Esophagus squamous epithelium (tissue), 5 donors: ENCODE data around the gene DDX47. TPM values are rescaled to one million over a fixed set of nuclear protein-coding genes. Genes with fewer than 3 reads are reported as not detected.
A peak's percentile ranks its signal among the peaks of the same experiment; 100 is the strongest.

Source experiments
- DNase-seq: peaks from one replicate; lab custom pipeline; 2025; lab: John Stamatoyannopoulos, UW
- H3K27ac ChIP-seq, 4 donors: fragments of 200-600 bp; sonication (generic); one replicate each; pipeline ENCODE4 v1.5.1; 2016 to 2019; ENCODE audit warnings: mild to moderate bottlenecking in 1 of 4
- H3K27me3 ChIP-seq, 4 donors: fragments of 200-600 bp; sonication (generic); 1 replicate in 3 of 4; 2 replicates in 1 of 4; pipeline versions ENCODE4 v1.5.1 to v1.6.0; 2017 to 2021; ENCODE audit warnings: antibody characterized with exemption in 1 of 4
- H3K36me3 ChIP-seq, 3 donors: fragments of 200-600 bp; sonication (generic); one replicate each; pipeline ENCODE4 v1.5.1; 2016 to 2019
- H3K4me1 ChIP-seq, 3 donors: fragments of 200-600 bp; sonication (generic); one replicate each; pipeline ENCODE4 v1.5.1; 2017 to 2019
- H3K4me3 ChIP-seq, 4 donors: fragments of 200-600 bp; sonication (generic); 1 replicate in 3 of 4; 2 replicates in 1 of 4; pipeline ENCODE4 v1.5.1; 2016 to 2019; ENCODE audit warnings: mild to moderate bottlenecking in 2 of 4, moderate library complexity in 1 of 4
- H3K9me3 ChIP-seq, 3 donors: fragments of 200-600 bp; sonication (generic); one replicate each; pipeline ENCODE4 v1.5.1; 2016 to 2019
- CTCF ChIP-seq, 6 experiments: fragments of 450-650 bp in 4 of 6; fragments of 200-600 bp in 2 of 6; sonication (generic) in 2 of 6; IDR thresholded peaks; one replicate each; pipeline ENCODE4 v1.5.1; 2016 to 2019; ENCODE audit warnings: antibody characterized with exemption in 6 of 6, mild to moderate bottlenecking in 4 of 6, moderate library complexity in 4 of 6
- POLR2A ChIP-seq, 4 donors: fragments of 450-650 bp; IDR thresholded peaks; one replicate each; pipeline ENCODE4 v1.6.1; 2017; ENCODE audit warnings: antibody characterized with exemption in 4 of 4, mild to moderate bottlenecking in 4 of 4, moderate library complexity in 3 of 4
- WGBS, 2 donors: methylation state at CpG; one replicate each; pipeline ENCODE4 v1.1.5; 2018; 5-methylcytosine and 5-hydroxymethylcytosine counted together
- intact Hi-C: fragments of 100-400 bp; cut with DNase I; formaldehyde crosslinking; loops from one replicate; pipeline ENCODE4 v1.15.0; 2022
- total RNA-seq, 4 donors: library from RNA; depleted of rRNA; stranded (reverse); fragments of >200 nt; gene quantifications; one replicate each; pipeline ENCODE4 v1.1.0, GENCODE V29; 2016
- donor health status: DM: yes; HTN: yes; CAD: no.

DDX47 gene
- total RNA-seq, 4 donors from 2014 or later: 40.6 to 67.9 (median 55.3) TPM

- DNase-seq: no peak
- WGBS, 2 donors: 93 to 100% methylated on average over 3 to 5 of the region's 5 CpGs
- H3K9me3 ChIP-seq: no peaks in the 10 kb centered on the region
- no peak for TF ChIP-seq POLR2A (IDR thresholded peaks at IDR 0.05)
- no peak for TF ChIP-seq CTCF (IDR thresholded peaks at IDR 0.05)
- no peaks in the 10 kb centered on the region for H3K27me3 ChIP-seq
- H3K4me1 ChIP-seq: peaks cover 0 to 19% (median 13%) of the 10 kb centered on the region in 3 donors
- intact Hi-C loops: no loop called here
- H3K36me3 ChIP-seq: peaks cover 20 to 86% (median 50%) of the 10 kb centered on the region in 3 donors
- H3K27ac ChIP-seq: no peak overlapping the region
- no peak overlapping the region for H3K4me3 ChIP-seq
Measured at GRCh38 chr12:12823811-12824210, 10.7 kb downstream of the DDX47 start.

- DNase-seq: no peak
- Histone ChIP-seq H3K36me3 (peaks cover 6 to 38% (median 6%) of the 10 kb centered on the region in 3 donors), H3K27ac (peak overlapping the region; percentile 63 to 79 (median 70)), H3K4me1 (peaks cover 0 to 48% (median 8%) of the 10 kb centered on the region in 3 donors), H3K4me3 (no peak overlapping the region), H3K27me3 (no peaks in the 10 kb centered on the region), H3K9me3 (no peaks in the 10 kb centered on the region)
- intact Hi-C loops: no loop called here
- WGBS, 2 donors: 41 to 62% methylated on average over 7 of the region's 7 CpGs
- TF ChIP-seq CTCF (IDR thresholded peaks at IDR 0.05): no peak
- TF ChIP-seq POLR2A (IDR thresholded peaks at IDR 0.05): no peak
Measured at GRCh38 chr12:12835378-12836146, 22.4 kb downstream of the DDX47 start.

- Histone ChIP-seq H3K36me3 (peaks cover 0 to 28% (median 5%) of the 10 kb centered on the region in 3 donors), H3K27me3 (no peaks in the 10 kb centered on the region), H3K4me1 (peaks cover 0 to 48% (median 8%) of the 10 kb centered on the region in 3 donors), H3K9me3 (no peaks in the 10 kb centered on the region), H3K27ac (peak overlapping the region; percentile 52 to 72 (median 64)), H3K4me3 (no peak overlapping the region)
- intact Hi-C loops: no loop called here
- DNase-seq: no peak
- no peak for TF ChIP-seq CTCF (IDR thresholded peaks at IDR 0.05)
- no peak for TF ChIP-seq POLR2A (IDR thresholded peaks at IDR 0.05)
- WGBS, 2 donors: 76 to 85% methylated on average over 6 of the region's 6 CpGs
Measured at GRCh38 chr12:12836571-12836970, 23.4 kb downstream of the DDX47 start.

DNA sequence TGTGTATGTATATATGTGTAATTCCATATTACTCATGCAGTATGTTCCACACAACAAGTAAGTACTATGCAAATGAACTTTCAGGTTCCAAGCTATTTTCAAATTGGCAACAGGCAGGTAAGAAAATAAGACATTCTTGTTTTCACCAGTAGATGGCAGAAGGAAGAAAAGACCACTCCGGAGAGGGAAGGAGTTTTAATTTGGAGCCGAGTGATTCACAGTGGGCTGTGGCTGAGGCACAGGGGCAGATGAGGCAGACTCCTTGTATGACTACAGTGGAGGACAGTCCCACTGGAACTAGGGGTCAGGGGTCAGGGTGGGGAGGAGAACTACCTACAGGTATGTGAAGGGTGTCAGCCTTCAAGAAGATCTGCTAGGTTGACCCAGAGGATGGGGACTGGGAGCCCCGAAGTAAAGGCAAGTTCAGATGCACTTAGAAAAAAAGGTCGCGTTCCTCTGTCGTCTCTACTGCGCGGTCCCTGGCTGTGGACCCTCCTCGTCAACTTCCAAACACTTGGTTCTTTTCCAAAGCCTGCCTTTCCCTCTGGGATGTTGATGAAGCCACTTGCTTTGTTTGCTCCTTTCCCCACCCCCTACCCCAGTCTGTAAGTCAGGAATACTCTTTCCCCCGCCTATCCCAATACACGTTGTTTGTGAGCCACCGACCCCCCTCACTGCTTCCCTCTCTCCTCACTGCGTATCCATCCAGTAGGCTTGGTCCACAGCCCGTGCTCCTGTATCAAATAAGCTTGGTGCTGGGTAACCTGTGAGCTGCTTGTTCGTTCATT lies 24.1 kb downstream of the DDX47 start:
- H3K9me3 ChIP-seq: no peaks in the 10 kb centered on the region
- H3K4me3 ChIP-seq: no peak overlapping the region
- H3K27ac ChIP-seq: peak overlapping the region; percentile 3 to 72 (median 52)
- no peak for DNase-seq
- 54 to 62% methylated on average over 14 to 15 of the region's 15 CpGs for WGBS, 2 donors
- H3K4me1 ChIP-seq: peaks cover 0 to 48% (median 8%) of the 10 kb centered on the region in 3 donors
- no peaks in the 10 kb centered on the region for H3K27me3 ChIP-seq
- peaks cover 0 to 21% (median 5%) of the 10 kb centered on the region in 3 donors for H3K36me3 ChIP-seq
- intact Hi-C loops: no loop called here
- no peak for TF ChIP-seq POLR2A (IDR thresholded peaks at IDR 0.05)
- peak; percentile 22 to 80 (median 56) for TF ChIP-seq CTCF (IDR thresholded peaks at IDR 0.05)

GRCh38 chr12:12837813-12838153 lies 24.6 kb downstream of the DDX47 start:
- no peak for DNase-seq
- Histone ChIP-seq H3K4me1 (peaks cover 0 to 48% (median 8%) of the 10 kb centered on the region in 3 donors), H3K36me3 (peaks cover 0 to 15% (median 1%) of the 10 kb centered on the region in 3 donors), H3K27ac (peak overlapping the region in 3 of 4 donors; percentile 30 to 48 (median 45)), H3K4me3 (no peak overlapping the region), H3K27me3 (no peaks in the 10 kb centered on the region), H3K9me3 (no peaks in the 10 kb centered on the region)
- TF ChIP-seq CTCF (IDR thresholded peaks at IDR 0.05): no peak
- TF ChIP-seq POLR2A (IDR thresholded peaks at IDR 0.05): no peak
- intact Hi-C loops: no loop called here
- whole genome bisulfite sequencing, 2 donors: 90 to 91% methylated on average over 3 of the region's 3 CpGs
